ENCODE measurements around the gene CSRP1.
"Not testable (repeated sequence)": the region's sequence is repeated elsewhere in the genome, so short reads cannot be mapped to it uniquely, and the experiment has no call there.

CSRP1 gene

GRCh38 chr1:201495551-201496295 lies 11.2 kb downstream of the CSRP1 start:
- no peak for DNase-seq

- no peak for DNase-seq
Measured at GRCh38 chr1:201493757-201494617, 12.9 kb downstream of the CSRP1 start.

DNA sequence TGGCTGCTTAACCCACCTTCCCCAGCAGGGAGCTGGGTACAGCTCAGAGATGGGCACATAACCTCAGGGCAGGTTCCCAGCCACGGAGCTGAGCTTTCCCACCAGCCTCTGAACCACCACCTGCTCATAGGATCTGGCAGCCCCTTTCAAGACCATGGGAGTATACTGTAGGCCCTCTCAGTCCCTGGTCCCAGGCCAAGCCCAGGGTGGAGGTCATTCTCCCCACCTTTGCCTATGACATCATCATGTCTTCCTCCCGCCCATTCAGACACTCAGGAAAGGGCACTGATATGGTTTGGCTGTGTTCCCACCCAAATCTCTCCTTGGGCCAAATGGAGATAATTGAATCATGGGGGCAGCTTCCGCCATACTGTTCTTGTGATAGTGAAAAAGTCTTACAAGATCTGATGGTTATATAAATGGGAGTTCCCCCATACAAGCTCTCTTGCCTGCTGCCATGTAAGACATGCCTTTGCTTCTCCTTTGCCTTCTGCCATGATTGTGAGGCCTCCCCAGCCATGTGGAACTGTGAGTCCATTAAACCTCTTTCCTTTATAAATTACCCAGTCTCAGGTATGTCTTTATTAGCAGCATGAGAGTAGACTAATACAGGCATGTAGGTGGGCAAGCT lies 13.8 kb downstream of the CSRP1 start:
- not testable (repeated sequence) for DNase-seq

DNA sequence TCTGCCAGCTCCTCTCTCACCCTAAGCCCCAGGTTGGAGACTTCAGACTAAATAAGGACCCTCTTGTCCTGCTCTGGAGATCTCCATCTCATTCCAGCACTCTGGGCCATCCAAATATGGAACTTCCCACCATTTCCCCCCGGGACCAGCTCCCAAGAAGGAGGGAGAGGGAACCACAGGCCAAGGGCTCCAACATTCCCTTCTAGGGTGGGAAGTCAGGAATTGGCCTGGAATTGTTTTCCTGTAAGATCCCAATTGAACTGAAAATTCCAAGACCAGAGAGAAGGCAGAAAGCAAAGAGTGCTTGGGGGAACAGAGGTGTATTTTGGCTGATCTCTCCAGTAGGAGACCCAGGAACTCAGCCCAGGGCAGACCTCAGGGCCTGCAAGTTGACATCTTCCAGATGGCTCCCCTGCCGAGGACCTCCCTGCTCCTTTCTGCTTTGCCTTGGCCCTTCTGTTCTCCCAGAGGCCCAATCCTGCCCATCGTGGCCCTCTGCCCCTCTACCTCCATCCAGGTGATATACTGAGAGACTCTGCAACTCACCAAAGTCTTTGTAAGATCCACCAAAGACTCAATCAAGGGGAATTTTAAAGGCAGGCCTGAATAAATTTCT lies 14.9 kb downstream of the CSRP1 start:
- DNase-seq: no peak

- DNase-seq: no peak
Measured at GRCh38 chr1:201490708-201491131, 16.2 kb downstream of the CSRP1 start.

GRCh38 chr1:201489643-201490261 lies 17.2 kb downstream of the CSRP1 start:
- no peak for DNase-seq

GRCh38 chr1:201488830-201489589 lies 17.9 kb downstream of the CSRP1 start:
- no peak for DNase-seq

- DNase-seq: no peak
Measured at GRCh38 chr1:201487742-201488141, 19.2 kb downstream of the CSRP1 start.

- DNase-seq: no peak
Measured at GRCh38 chr1:201486187-201486586, 20.7 kb downstream of the CSRP1 start.

- no peak for DNase-seq
Measured at GRCh38 chr1:201485184-201485774, 21.6 kb downstream of the CSRP1 start.

GRCh38 chr1:201483373-201483949 lies 23.5 kb downstream of the CSRP1 start:
- DNase-seq: no peak

GRCh38 chr1:201482755-201483154 lies 24.2 kb downstream of the CSRP1 start:
- DNase-seq: no peak

DNA sequence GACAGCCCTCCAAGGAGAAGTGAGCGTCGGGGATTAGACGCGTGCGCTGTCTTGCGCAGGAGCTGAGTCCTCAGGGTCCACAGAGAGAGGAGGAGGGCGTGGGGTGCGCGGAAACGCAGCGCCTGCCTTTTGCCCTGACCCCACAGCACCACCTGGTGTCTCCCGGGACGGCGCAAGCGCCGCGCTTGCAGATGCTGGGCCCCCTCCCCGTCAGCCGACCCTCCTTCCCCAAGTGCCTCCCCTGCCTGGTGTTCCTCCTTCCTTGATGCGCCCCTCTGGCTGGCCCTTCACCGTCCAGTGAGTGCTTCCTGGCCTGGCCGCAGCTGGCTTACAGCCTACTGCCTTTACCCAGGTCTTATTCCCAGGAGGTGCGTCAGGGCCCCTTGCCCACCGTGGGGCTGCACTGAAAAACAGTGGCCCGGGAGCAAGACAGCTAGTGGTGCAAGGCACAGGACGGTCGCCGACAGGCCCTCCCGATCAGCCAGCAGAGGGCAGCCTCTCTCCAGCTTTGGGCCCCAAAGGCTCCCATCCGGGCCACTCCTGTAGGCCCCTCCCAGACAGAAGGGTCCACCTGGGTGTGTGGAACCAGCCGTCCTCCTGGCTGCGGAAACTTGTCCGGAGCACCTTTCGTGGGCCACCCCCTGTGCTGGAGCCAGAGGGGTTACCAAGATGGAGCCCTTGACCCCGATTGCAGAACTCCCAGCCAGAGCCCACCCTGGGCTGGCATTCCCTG lies 25.0 kb downstream of the CSRP1 start:
- DNase-seq: peak; percentile 82

DNA sequence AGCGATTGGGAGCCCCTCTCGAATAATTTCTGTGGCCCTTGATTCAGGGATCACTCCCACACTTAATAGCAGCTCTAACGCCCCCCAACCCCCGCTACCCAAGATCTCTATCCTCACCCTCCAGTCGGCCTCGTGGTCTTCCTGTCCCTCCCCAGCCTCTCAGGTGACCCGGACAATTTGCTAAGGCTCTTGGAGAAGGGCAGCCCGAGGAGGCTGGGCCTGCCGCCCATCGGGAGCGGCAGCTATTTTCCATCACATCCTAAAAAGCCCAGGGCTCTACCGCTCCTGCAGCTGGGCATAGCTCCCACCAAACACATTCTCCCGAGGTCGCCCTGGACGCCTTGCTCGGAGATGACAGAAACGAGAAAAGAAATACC lies 25.9 kb downstream of the CSRP1 start:
- DNase-seq: no peak

- DNase-seq: peak; percentile 66
Measured at GRCh38 chr1:201480231-201481003, 26.5 kb downstream of the CSRP1 start.

DNA sequence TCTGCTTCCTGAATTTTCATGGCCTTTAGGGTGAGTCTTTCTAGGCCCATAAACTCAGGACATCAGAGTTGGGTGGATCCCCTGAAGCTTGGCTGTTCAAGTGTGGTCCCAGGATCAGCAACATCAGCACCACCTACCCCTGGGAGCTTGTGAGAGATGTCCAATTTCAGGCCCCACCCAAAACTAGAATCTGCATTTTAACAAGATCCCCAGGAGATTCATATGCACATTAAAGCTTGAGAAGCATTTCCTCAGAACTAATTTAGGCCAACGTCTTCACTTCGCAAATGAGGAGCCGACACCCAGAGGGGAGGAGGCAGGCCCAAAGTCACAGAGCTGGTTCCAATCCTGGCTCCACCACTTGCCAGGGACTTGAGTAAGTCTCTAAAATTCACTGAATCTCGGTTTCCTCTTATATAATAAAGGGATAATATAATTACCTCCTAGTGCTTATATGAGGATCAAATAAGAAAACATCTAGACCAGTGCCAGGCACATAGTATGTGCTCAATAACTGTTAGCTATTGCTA lies 27.7 kb downstream of the CSRP1 start:
- DNase-seq: no peak

- not testable (repeated sequence) for DNase-seq
Measured at GRCh38 chr1:201478666-201479065, 28.3 kb downstream of the CSRP1 start.

- no peak for DNase-seq
Measured at GRCh38 chr1:201476670-201477344, 30.1 kb downstream of the CSRP1 start.

All from stimulated activated CD4-positive, alpha-beta T cell treated with anti-CD3 and anti-CD28 coated beads, Interleukin-4, amount 100 ng/mL, for 1 hour (primary cell).